ENCODE measurements around the gene RHAG. TPM values are rescaled to one million over a fixed set of nuclear protein-coding genes. Genes with fewer than 3 reads are reported as not detected.

The RHAG gene
- total RNA-seq = not detected

DNA sequence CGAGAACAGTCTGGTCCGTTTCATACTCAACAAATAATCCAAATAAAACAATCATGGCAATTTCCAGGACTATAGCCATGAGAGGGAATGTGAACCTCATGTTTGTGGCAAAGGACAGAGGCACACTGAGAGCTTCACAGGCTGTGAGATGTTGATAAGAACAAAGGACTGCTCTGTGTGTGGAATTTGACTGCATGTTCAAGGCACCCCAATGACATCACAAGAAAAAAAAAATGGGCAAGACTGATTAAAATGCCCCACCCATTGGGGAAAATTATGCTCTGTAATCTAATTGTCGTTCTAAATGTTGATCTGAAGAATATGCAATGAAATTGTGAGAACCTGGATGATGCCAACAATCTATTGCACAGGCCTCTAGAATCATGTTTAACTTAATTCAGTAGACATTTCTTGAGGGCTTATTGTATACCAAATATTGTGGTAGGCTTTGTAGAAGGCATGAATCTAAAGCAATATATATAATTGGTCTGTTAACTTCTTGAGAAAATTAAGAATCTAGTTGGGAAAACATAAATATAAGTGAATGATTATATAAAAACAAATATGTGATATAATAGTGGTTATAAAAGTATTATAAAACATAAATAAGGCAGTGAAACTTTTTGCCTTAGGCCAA, at the start of gene RHAG:
Gene RHAG (minus strand): TSS at position 127 of the 637 bp plus-strand sequence. CDS start 27 bp downstream, at position 100.
- Mint-ChIP-seq H3K36me3 (ENCODE audit: low read depth) (no peaks in the 10 kb centered on the region), H3K27me3 (peaks cover 2% of the 10 kb centered on the region), H3K4me3 (no peak within 1 kb of the TSS), H3K4me1 (ENCODE audit: low read depth) (no peaks in the 10 kb centered on the region), H3K9me3 (no peaks in the 10 kb centered on the region), H3K27ac (no peak within 1 kb of the TSS)
- intact Hi-C loops (cut with micrococcal nuclease) = no loop called here
- DNase-seq (no peak), ATAC-seq (no peak)
- TF ChIP-seq, protein P1, sequence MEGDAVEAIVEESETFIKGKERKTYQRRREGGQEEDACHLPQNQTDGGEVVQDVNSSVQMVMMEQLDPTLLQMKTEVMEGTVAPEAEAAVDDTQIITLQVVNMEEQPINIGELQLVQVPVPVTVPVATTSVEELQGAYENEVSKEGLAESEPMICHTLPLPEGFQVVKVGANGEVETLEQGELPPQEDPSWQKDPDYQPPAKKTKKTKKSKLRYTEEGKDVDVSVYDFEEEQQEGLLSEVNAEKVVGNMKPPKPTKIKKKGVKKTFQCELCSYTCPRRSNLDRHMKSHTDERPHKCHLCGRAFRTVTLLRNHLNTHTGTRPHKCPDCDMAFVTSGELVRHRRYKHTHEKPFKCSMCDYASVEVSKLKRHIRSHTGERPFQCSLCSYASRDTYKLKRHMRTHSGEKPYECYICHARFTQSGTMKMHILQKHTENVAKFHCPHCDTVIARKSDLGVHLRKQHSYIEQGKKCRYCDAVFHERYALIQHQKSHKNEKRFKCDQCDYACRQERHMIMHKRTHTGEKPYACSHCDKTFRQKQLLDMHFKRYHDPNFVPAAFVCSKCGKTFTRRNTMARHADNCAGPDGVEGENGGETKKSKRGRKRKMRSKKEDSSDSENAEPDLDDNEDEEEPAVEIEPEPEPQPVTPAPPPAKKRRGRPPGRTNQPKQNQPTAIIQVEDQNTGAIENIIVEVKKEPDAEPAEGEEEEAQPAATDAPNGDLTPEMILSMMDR (IDR thresholded peaks at IDR 0.05) = no peak
- POLR2A ChIA-PET = no interaction called here
- CTCF ChIA-PET = interaction anchor here (1.3 kb wide), 1 partner anchor 30 kb away, joined by 4 read pairs; no protein-coding TSS in a partner anchor

DNA sequence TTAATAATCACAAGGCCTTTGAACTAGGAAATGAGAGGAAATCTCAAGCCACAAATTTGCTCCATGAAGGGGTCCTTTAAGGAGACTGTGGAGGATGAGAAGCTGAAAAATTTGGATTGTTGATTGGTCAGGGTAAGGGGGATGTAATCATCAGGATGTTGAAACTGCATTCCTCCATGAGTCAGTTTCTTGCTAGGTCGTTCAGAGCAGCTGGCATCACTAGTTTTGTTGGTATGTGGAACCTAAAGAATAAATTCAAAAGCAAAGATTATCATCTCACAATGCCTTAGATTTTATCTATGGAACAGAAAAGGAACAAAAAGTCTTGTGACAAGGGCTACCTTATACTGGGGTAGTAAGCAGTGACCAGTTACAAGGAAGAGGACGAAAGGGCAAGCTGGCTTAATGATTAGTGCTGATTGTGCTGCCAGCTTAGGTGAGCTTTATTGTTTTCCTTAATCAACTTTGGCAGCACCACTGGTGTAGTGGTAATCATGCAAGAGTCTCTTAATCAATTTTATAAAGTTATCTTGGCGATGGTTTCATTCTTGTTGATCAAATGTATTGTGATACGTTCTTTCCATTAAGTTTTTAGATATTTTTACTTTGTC, 40.1 kb upstream of the RHAG start:
- intact Hi-C loops (cut with micrococcal nuclease) = no loop called here

DNA sequence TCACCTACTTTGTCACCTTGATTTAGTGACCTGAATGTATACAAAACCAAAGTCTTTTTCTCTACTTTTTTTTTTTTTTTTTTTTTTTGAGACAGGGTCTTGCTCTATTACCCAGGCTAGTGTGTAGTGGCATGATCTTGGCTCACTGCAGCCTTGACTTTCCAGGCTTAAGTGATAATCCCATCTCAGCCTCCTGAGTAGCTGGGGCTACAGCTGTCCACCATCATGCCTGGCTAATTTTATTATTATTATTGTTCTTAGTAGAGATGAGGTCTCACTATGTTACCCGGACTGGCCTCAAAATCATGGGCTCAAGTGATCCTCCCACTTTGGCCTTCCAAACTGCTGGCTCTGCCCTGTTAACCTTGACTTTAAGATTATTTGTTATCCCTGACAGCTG, 39.2 kb upstream of the RHAG start:
- TF ChIP-seq, protein P1 (IDR thresholded peaks at IDR 0.05) = no peak
- Mint-ChIP-seq H3K4me3 (no peak overlapping the region), H3K4me1 (ENCODE audit: low read depth) (no peaks in the 10 kb centered on the region), H3K36me3 (ENCODE audit: low read depth) (no peaks in the 10 kb centered on the region), H3K27ac (no peak overlapping the region), H3K27me3 (no peaks in the 10 kb centered on the region), H3K9me3 (peaks cover 7% of the 10 kb centered on the region)
- ChIA-PET POLR2A (no interaction called here), CTCF (no interaction called here)
- ATAC-seq = no peak
- intact Hi-C loops (cut with micrococcal nuclease) = no loop called here
- DNase-seq = no peak

More for the DNA sequence above, 40.1 kb upstream of the RHAG start:
- CTCF ChIA-PET = no interaction called here
- Mint-ChIP-seq H3K27me3 (no peaks in the 10 kb centered on the region), H3K4me1 (ENCODE audit: low read depth) (no peaks in the 10 kb centered on the region), H3K27ac (no peak overlapping the region), H3K9me3 (peaks cover 4% of the 10 kb centered on the region), H3K4me3 (no peak overlapping the region), H3K36me3 (ENCODE audit: low read depth) (no peaks in the 10 kb centered on the region)
- TF ChIP-seq, protein P1 (IDR thresholded peaks at IDR 0.05) = no peak
- ATAC-seq (no peak), DNase-seq (no peak)
- POLR2A ChIA-PET = no interaction called here

DNA sequence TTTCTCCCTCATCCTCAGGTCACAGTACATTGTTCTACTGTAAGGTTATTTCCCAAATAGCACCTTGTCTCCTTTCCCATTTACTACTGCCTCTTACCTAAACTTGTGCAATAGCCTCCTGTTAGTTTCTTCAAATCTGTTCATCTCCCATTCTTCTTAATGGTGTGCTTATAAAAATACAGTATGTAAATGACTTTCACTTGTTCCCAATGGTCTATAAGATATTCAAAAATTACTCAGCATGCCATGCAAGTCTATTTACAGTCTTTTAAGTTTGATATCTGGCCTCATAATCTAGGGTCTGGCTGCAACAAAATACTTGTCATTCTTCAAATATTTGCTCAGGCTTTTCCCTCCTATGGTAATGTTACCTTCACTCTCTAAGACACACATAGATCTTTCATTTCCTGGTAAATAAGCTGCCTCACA, 31.5 kb upstream of the RHAG start:
- ChIA-PET CTCF (no interaction called here), POLR2A (no interaction called here)
- Mint-ChIP-seq H3K27me3 (no peaks in the 10 kb centered on the region), H3K4me3 (no peak overlapping the region), H3K36me3 (ENCODE audit: low read depth) (no peaks in the 10 kb centered on the region), H3K27ac (no peak overlapping the region), H3K9me3 (peaks cover 5% of the 10 kb centered on the region), H3K4me1 (ENCODE audit: low read depth) (no peaks in the 10 kb centered on the region)
- ATAC-seq = no peak
- TF ChIP-seq, protein P1 (IDR thresholded peaks at IDR 0.05) = no peak
- DNase-seq = no peak
- intact Hi-C loops (cut with micrococcal nuclease) = no loop called here

DNA sequence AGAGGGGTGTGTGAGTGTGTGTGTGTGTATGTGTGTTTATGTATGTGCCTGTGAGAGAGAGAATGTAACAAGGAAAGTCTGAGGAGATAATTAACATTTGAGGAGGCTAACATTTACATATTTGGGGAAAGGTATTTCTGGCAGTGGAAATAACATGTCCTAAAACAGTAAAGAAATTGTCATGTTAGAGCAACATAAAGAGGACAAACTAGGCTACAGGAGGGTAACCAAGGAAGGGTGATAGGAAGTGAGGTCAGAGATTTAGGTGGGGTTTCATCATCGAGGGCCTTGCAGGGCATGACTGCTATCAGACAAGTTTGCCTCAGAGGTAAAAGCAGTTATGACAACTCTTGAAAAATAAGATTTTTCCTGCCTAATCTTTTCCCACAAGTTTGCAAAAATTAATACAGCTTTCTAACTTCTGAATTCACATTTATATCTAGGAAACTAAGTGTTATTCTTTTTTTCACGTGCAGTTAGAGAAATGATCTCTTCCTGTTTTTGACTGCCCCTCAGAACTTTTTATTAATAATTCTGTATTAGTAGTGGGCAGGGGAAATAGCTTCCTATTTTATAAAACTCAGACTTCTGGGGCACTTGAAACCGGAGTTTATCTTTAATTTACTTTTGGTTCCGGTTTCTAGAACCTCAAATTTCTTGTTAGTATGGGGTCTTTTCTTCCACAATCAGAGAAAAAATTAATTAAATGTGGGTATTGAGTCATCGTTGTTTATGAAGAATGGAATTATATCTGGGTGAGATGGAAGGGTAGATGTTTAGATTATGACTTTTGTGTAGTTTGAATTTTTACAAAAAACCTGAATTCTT, 30.5 kb upstream of the RHAG start:
- Mint-ChIP-seq H3K36me3 (ENCODE audit: low read depth) (no peaks in the 10 kb centered on the region), H3K4me1 (ENCODE audit: low read depth) (no peaks in the 10 kb centered on the region), H3K27ac (no peak overlapping the region), H3K4me3 (no peak overlapping the region), H3K9me3 (peaks cover 5% of the 10 kb centered on the region), H3K27me3 (no peaks in the 10 kb centered on the region)
- TF ChIP-seq, protein P1 (IDR thresholded peaks at IDR 0.05) = no peak
- CTCF ChIA-PET = no interaction called here
- DNase-seq (no peak), ATAC-seq (no peak)
- intact Hi-C loops (cut with micrococcal nuclease) = no loop called here
- POLR2A ChIA-PET = no interaction called here
